Hypothalamus (tissue), 51 donors: ENCODE data around the gene ADARB2.
A peak's percentile ranks its signal among the peaks of the same experiment; 100 is the strongest.
"Not testable (repeated sequence)": the region's sequence is repeated elsewhere in the genome, so short reads cannot be mapped to it uniquely, and the experiment has no call there.

ENCODE experiments used
- DNase-seq, 51 donors: peaks; one replicate each; lab custom pipeline; 2025; lab: John Stamatoyannopoulos, UW

The ADARB2 gene

DNA sequence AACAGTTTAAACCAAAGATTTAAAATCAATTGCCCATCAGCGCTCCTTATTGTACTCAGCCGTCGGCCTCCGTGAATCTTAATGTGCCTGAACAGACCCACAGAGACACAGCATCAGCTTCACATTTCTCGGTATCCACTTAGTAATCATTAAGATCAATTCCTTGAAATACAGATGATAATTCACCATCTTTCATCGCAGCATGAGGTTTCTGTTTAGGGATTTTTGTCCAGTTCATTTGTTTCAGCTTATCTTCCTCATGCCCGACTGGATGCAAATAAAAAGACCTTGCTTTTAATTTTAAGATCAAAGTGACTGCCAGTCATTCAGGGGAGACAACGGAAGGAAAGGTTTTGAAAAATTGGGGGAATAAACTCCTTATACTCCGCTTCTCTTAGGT is 473.3 kb downstream of the ADARB2 start:
- DNase-seq = no peak

DNA sequence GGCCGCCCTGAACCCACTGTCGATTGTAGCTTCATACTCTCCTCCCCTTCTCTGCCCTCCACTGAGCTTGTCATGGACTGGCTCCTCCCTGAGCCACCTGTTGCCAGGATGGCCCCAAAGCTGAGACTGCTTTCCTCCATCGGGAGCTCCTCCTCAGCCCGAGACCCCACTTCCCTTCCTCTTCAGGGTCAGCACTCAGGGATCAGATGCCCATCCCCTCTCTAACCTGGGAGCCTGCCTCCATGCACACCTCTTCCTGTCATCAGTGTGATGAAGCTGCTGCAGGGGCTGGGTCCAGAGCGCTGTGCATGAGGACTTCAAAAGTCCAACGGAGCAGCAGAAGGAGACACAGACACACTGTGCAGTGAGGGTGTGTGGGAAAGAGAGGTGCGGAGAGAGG is 480.1 kb downstream of the ADARB2 start:
- DNase-seq = no peak

DNA sequence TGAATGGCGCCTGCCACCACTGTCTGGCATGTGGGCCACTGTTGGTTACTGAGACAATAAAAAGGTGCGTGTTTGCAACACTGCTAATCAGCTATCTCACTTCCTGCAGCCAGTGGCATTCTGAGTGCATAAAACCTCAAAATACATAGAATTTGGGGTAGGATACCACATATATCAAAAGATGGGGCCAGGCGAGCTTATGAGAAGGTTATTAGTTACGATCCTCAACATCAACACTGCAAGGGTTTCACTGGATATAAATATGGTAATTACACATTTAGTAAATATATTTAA is 480.9 kb downstream of the ADARB2 start:
- DNase-seq = no peak

DNA sequence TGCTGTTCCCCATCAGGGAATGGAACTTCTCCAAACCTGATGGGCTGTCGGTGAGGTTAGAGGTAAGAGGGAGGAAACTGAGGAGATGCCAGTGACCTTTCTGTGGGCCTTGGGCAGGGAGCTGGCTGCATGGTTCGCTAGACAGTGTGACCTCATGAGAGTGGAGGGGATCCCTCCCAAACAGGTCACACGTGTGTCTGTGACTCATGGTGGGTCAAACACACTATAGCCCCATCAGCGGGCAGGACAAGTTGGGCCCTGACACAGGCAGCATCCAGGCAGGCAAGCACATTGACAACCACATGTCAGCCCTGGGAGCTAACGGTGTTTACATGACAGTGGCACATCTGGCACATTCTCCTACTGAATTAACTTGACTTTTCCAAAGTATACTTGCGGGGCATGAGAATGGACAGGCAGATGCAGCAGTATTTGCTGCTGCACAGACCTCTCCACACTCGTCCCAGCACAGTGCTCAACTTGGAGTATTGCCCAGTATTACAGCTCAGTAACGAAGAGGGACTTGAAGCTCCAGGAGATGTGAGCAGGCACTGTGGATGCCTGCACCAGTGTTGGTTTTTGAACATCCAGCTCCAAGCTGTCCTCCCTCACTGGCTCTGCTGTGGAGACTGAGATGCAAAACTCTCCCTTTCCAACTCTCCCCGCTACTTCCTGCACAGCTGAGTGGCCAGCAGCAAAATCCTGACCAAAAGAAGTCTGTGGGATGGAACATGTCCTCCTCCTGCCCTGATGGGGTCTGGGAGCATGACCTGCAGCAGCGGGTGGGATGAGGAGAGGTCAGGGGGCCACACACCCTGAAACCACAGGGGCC is 481.5 kb downstream of the ADARB2 start:
- peak in 1 of 51 donors; percentile 14 for DNase-seq

DNA sequence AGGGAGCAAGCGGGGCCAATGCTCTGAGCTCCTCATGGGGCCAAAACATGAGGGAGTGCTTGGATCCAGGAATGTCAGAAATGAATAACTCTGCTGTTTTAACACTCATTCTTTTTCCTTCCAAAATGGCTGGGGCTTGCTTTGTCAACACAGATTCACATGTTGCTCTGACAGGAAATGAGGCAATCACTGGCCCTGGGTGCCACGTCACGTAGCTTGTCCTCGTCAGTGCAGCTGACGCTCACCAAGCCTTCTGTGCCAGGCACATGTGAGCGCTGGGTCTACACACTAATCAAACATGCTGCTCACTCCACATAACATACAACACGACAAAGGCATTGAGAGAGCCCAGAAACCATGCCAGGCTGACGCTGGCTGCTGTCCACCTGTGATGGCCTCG is 482.2 kb downstream of the ADARB2 start:
- DNase-seq = peak in 7 of 51 donors; percentile 21 to 58 (median 36)

DNA sequence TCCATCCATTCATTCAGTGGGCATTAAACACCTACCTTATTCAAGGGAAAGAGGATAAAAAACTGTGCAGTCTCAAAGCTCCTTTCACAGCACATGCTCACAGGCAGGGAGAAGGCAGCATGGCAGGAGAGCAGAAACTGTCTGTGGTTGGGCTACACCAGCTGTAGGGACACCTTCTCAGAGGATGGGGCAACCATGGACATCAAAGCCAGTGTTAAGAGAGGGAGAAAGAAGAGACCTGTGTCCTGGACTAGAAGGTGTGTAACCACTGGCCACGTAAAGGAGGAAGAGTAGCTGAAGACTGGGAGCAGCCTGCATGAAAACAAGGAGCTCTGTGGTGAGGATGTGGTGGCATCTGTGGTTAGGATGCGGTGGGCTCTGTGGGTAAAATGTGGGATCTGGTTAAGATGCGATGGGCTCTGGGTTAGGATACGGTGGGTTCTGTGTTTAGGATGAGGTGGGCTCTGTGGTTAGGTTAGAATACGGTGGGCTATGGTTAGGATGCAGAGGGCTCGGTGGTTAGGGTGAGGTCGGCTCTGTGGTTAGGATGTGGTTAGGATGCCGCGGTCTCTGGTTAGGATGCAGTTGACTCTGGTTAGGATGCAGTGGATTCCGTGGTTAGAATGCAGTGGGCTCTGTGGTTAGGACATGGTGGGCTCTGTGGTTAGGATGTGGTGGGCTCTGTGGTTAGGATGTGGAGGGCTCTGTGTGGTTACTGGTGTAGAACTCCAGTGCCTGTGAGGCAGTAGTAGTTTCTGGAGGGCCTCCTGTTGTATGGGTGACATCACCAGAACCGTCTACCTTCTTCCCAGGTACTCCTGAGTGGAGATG is 483.6 kb downstream of the ADARB2 start:
- no peak for DNase-seq

DNA sequence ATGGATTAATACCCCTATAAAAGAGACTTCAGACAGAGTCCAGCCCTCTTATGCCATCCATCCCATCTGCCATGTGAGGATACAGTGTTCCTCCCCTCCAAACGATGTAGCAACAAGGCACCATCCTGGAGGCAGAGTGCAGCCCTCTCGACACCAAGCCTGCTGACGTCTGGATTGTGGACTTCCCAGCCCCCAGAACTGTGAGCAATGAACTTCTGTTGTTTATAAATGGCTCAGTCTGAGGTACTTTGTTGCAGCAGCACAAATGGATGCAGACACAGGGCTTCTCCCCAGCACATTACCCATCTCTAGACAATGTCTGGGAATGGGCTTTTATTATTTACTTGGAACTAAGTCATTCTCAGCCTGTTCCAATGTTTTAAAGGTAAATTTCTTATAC is 485.6 kb downstream of the ADARB2 start:
- peak in 2 of 51 donors; percentile 25 to 50 for DNase-seq

DNA sequence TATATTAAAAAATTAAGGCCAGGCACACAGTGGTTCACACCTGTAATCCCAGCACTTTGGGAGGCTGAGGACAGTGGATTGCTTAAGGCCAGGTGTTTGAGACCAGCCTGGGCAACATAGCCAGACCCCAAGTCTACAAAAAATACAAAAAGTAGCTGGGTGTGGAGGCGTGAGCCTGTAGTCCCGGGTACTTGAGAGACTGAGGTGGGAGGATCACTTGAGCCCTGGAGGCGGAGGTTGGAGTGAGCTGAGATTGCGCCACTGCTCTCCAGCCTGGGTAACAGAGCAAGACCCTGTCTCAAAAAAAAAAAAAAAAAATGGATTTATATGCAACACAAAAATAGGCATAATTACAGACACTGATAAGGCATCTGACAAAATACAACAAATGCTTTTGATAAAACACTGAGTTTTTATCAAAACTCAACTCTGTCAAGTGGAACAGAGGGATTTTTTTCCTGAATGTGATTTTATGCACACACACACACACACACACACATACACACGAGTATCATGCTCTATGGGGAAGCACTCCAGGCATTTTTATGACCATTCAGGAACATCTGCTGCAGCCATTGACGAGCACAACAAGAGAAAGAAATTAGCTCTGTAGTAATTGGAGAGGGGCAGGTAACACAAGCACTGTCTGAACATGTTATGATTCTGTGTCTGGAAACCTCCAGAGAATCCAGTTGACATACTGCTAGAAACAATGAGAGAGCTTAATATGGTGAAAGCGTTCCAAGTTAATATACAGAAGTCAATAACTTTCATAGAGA is 488.0 kb downstream of the ADARB2 start:
- DNase-seq = no peak

DNA sequence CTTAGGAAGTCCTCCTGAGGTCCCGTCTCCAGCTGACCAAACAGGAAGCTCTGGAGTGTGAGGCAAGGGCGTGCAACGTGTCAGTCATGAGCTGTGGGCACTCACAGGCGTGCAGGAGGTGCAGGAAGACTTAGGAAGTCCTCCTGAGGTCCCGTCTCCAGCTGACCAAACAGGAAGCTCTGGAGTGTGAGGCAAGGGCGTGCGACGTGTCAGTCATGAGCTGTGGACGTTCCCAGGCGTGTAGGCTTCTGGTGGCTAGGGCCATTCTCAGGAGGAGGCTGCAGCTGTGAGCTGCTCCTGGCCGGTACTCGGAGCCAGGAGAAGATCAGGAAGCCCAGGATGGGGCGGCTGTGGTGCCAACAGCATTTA is 489.1 kb downstream of the ADARB2 start:
- DNase-seq = not testable (repeated sequence)

DNA sequence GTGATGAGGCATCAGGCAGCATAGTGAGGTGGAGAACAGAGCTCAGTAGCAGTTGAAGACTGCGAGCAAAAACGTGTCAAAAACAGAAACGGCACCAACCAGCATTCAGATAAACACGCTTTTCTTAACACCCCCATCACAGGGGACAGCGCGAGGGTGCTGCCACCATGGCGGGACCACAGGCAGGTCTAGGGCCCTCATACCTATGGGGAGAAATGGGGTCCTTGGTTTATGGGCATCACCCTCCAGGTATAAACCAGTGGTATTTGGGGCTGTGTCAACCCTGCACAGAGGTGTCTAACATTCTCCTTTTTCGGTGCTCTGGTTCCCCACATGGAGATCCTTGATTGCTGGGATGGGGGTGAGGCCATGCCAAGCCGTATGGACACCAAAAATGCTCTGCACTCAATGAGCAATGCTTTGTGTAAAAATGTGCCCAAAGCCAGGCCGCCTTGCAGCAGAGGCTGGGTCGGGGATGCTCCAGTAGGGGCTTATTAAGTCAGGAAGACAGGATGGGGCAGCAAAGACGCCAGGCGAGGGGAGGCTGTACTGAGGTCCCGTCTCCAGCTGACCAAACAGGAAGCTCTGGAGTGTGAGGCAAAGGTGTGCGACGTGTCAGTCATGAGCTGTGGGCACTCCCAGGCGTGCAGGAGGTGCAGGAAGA is 489.6 kb downstream of the ADARB2 start:
- no peak for DNase-seq

DNA sequence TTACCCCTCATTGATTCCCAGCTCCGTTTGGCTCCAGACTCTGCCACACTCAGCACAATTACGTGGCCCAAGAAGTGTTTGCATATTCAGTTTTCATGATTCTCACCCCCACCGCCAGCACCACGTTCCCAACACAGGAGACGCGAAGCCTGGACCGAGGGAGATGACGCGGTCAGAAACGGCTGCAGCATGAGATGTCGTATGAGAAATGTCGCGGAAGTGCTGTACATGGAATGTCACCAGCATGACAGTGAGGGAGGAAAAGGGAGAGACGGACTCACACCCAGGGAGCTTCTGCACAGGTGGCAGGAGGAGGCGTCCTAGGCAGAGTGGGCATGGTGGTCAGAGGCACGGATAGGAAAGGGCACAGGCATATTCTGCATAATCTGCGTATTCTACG is 492.8 kb downstream of the ADARB2 start:
- no peak for DNase-seq

DNA sequence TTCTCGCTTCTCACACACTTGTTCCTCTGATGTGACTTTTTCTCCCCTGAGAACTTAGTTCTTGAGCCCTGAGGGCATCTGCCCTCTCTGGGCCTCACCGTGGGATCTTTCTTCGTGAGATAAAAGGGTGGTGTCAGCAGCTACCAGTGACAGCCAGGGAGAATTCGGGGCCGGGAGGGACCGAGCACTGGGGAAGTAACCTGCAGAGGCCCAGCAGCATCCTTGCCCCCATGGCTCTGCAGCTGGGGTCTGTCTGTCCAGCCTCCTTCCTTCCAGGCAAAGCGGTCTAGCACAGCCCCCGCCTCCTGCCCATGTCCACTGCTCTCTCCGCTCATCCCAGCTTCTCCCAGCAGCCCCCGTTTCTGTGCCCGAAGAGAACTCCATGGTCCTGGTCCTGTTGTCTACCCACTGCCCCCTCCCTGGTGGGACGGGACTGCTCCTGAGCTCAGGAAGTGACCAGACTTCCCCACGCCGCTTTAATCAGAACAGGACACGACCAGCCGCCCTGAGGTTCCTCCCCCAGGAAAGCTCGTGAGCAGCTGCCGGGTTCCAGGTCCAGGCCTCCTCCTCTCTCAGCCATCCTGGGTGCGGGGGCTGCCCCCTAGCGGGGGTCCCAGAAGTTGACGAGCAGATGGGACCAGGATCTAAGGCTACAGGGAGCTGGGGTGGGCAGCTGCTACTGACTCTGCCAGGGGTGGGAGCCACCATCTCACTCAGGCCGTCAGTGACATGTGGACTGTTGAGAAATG is 493.7 kb downstream of the ADARB2 start:
- DNase-seq = peak in 2 of 51 donors; percentile 27 to 28

DNA sequence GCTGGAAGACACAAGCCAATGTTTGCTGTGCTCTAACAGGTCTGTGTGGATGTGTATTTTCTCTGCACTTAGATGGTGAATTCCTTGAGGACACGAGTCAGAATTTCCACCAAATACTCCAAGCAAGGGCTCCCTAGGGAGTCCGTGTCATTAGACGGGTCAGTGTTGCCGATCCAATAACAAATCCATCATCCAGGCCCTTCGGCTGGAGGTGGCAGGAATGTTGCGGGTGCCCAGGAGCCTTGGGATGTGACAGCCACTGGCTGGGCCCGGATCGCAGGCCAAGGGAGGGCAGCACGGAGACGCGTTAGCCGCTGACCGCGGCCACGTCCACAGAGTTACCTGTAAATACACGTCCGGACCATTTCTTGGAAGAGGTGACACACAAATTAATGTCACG is 494.4 kb downstream of the ADARB2 start:
- no peak for DNase-seq

DNA sequence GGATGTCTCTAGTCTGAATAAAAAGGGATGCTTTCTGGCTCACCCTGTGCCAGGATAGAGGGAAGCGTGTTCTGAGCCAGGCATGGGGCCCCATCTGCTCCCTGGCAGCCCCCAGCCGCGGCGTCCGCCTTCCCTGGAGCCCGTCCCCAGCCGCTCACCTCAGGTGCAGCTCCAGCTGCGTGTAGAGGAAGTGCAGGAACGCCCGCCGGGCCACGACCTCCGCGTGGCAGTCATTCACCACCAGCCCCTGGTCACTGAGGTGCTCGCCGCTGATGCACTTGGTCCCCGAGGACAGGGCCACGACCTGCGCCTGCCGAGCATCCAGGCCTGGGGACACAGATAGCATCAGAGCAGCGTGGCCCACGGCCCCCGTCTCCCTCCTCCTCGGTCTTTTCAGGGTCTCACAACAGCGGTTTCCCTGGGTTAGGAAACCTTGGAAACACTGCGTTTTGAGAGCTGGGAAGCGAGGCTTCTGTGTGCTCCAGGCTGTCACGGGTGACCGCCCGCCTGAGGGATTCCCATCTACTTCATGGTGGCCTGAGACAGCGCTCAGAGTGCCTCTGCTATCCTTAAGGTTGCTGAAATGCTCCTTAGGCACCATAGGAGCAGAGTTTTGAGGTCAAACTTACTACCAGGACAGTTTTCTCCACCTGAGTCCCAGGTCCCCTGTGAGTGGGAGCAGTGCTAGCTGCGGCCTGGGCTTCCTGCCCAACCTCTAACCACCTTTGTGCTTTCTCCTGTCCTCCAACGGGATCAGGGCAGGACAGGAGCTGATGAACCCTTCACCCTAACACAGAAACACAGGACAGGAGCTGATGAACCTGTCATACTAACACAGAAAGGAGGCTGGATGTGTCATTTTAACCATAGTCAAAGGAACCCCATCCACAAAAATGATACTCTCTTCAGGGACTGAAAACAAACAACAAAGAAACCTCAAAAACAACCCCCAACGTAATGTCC is 495.1 kb downstream of the ADARB2 start:
- DNase-seq = no peak

DNA sequence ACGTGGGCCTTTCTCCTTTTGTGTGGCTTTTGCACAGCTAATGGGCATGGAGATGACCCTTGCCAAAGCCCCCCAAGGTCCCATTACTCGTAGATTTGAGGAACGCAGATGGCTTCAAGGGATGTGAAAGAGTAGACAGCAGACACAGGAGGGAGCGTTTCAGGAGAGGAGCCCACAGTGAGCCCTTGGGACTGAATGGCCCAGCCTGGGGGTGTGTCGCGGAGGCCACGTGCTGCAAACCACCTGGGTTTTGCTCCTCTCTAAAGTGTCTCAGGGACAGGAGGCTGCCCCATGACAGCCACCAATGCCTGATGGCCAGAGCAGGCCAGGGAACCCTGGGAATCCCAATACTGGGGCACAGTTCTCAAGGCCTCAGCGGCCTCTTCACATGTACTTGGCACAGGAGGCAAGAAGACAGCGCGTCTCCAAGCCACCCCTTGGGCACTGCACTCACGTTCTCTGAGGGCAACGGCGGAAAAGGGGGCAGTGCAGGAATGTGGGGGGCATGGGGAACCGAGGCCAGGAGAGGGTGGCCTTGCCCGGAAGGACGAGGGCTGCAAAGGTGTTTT is 495.9 kb downstream of the ADARB2 start:
- DNase-seq = no peak

DNA sequence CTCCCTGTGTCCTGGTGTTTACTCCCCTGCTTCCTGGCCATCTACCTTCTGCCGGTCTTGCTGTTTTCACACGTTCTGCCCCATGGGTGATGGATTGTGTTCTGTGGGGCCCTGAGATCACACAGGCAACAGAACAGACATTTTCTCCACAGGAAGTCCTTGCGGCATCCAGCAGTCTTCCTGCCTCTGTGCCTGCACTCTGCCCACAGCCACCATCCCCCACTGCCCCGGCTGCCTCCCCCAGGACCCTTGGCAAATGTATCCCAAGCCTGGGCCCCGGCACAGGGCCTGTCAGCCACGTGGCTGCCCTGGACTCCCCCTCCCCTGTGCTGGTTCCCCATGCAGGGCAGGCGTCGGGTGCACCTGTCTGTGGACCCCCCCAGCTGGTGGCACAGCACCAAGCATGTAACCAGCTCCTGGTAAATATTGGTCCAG is 497.0 kb downstream of the ADARB2 start:
- peak in 18 of 51 donors; percentile 12 to 68 (median 33) for DNase-seq

DNA sequence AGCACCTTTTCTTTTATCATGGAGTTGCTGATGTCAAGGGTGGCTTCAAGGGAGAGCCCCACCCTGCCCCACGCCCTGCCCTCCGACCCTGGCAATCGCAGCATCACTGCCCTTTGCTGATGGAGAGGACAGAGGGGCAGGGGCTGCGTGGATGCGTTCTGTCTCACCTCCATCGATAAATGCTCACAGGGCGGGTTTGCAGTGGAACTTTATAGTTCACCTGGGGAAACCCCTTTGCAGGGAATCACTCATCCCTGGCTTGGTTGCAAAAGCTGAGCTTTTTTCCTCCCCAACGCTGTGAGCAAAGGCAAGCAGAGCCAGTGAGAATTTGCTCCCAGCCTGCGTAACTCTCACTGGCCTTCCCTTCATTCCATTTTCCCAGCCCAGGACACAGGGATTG is 504.3 kb downstream of the ADARB2 start:
- DNase-seq = no peak

DNA sequence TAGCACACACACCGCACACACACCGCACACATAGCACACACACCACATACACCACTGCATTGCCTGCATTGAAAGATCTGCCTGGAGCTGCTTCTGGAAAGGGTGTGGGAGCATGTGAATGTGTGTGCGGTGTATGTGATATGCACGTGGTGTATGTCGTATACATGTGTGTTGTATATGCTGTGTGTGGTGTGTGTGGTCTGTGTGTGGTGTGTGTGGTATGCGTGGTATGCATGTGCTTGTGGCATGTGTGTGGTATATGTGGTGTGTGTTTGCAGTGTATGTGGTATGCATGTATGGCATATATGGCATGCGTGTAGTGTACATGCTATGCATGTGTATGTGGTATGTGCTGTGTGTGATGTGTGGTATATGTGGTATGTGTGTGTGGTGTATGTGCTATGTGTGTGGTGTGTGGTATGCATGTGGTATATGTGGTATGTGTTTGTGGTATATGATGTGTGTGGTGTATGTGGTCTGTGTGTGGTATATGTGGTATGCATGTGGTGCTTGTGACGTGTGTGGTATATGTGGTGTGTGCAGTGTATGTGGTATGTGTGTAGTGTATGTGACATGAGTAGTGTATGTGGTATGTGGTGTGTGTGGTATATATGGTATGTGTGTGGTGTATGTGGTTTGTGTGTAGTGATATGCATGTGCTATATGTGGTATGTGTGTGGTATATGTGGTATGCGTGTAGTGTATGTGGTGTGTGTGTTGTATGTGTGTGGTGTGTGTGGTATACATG is 505.0 kb downstream of the ADARB2 start:
- DNase-seq = no peak
